SK-N-SH (cell line): ENCODE measurements around the gene ALDH16A1. TPM values are rescaled to one million over a fixed set of nuclear protein-coding genes. Genes with fewer than 3 reads are reported as not detected.

Experiments
- CTCF ChIA-PET: fragments of 300-600, 350-600 bp; formaldehyde crosslinking; extraction: SDS; loops from one replicate; lab custom pipeline; 2021; lab: Yijun Ruan, JAX
- POLR2A ChIA-PET: fragments of 350-600 bp; sonication (Branson Sonifier 250); formaldehyde crosslinking; extraction: SDS; loops from one replicate; lab custom pipeline; 2020; ENCODE audit warnings: antibody characterized with exemption, inconsistent platforms; lab: Yijun Ruan, JAX
- DNase-seq: peaks from one replicate; pipeline ENCODE4 v3.0.0; 2012
- H2AFZ ChIP-seq: fragments of 200-600 bp; sonication (generic); 2 replicates; pipeline ENCODE4 v1.8.1; 2016; ENCODE audit warnings: antibody characterized with exemption, mild to moderate bottlenecking, low read depth
- H3F3A ChIP-seq: fragments of 200-600 bp; sonication (generic); replicated peaks from 2 replicates; pipeline ENCODE3; 2016; ENCODE audit warnings: antibody characterized with exemption, mild to moderate bottlenecking; ENCODE audit not compliant: insufficient read depth
- H3K27ac ChIP-seq, 2 experiments: fragments of 200-500 bp in 1 of 2; fragments of 200-600 bp in 1 of 2; sonication (Bioruptor generic) in 1 of 2; sonication (generic), shearing (Covaris generic) in 1 of 2; 2 replicates each; pipeline versions ENCODE4 v1.5.1 to v1.6.1; 2014 to 2016; ENCODE audit warnings: low read depth in 2 of 2, inconsistent platforms in 1 of 2, low read length in 1 of 2, mild to moderate bottlenecking in 1 of 2, mixed read lengths in 1 of 2
- H3K27me3 ChIP-seq: fragments of 200-600 bp; sonication (generic), shearing (Covaris generic); 2 replicates; pipeline ENCODE4 v1.6.1; 2016; ENCODE audit warnings: mixed run types; ENCODE audit not compliant: insufficient read depth
- H3K36me3 ChIP-seq, 2 experiments: fragments of 200-500 bp in 1 of 2; fragments of 200-600 bp in 1 of 2; sonication (Bioruptor generic) in 1 of 2; sonication (generic) in 1 of 2; replicated peaks in 1 of 2; 2 replicates each; pipeline versions ENCODE3 to v1.5.1; 2014 to 2016; ENCODE audit warnings: low read length in 1 of 2, mild to moderate bottlenecking in 1 of 2; ENCODE audit not compliant: insufficient read depth in 2 of 2, control insufficient read depth in 1 of 2
- H3K4me1 ChIP-seq, 2 experiments: fragments of 200-500 bp in 1 of 2; fragments of 200-600 bp in 1 of 2; sonication (Bioruptor generic) in 1 of 2; sonication (generic), shearing (Covaris generic) in 1 of 2; 2 replicates each; pipeline versions ENCODE4 v1.5.1 to v1.6.1; 2014 to 2016; ENCODE audit warnings: low read depth in 1 of 2, low read length in 1 of 2, mixed run types in 1 of 2; ENCODE audit not compliant: insufficient read depth in 2 of 2, control insufficient read depth in 1 of 2
- H3K4me2 ChIP-seq: fragments of 200-600 bp; sonication (generic), shearing (Covaris generic); 2 replicates; pipeline ENCODE4 v1.6.1; 2017; ENCODE audit warnings: mixed run types
- H3K4me3 ChIP-seq, 2 experiments: fragments of 200-500 bp in 1 of 2; fragments of 200-600 bp in 1 of 2; sonication (Bioruptor generic) in 1 of 2; sonication (generic), shearing (Covaris generic) in 1 of 2; 2 replicates each; pipeline versions ENCODE4 v1.5.1 to v1.8.1; 2014 to 2016; ENCODE audit warnings: low read depth in 2 of 2, inconsistent platforms in 1 of 2, low read length in 1 of 2, mild to moderate bottlenecking in 1 of 2, mixed read lengths in 1 of 2, moderate library complexity in 1 of 2
- H3K79me2 ChIP-seq: fragments of 200-600 bp; sonication (generic); 2 replicates; pipeline ENCODE4 v1.8.1; 2017; ENCODE audit warnings: mild to moderate bottlenecking; ENCODE audit not compliant: insufficient read depth
- H3K9ac ChIP-seq: fragments of 200-600 bp; sonication (generic); 2 replicates; pipeline ENCODE4 v1.6.1; 2017; ENCODE audit warnings: mixed run types
- H3K9me2 ChIP-seq: fragments of 200-600 bp; sonication (generic); 2 replicates; pipeline ENCODE4 v1.6.1; 2017; ENCODE audit warnings: mixed run types
- H3K9me3 ChIP-seq: fragments of 200-600 bp; sonication (generic); 2 replicates; pipeline ENCODE4 v1.6.1; 2017; ENCODE audit warnings: mixed run types, mild to moderate bottlenecking, moderate library complexity
- H4K20me1 ChIP-seq: fragments of 200-600 bp; sonication (generic); 2 replicates; pipeline ENCODE4 v1.6.1; 2017; ENCODE audit warnings: mild to moderate bottlenecking, mixed run types; ENCODE audit not compliant: insufficient read depth
- ELF1 ChIP-seq: IDR thresholded peaks from 2 replicates; pipeline ENCODE4 v1.4.0; 2012
- EP300 ChIP-seq, 2 experiments: IDR thresholded peaks; 2 replicates each; pipeline versions ENCODE4 v1.4.0 to v1.6.1; 2012; ENCODE audit warnings: borderline replicate concordance in 1 of 2, low read depth in 1 of 2, low read length in 1 of 2
- FOSL2 ChIP-seq: IDR thresholded peaks from 2 replicates; pipeline ENCODE4 v1.4.0; 2012; ENCODE audit warnings: low read depth, mild to moderate bottlenecking, moderate library complexity, borderline replicate concordance
- FOXJ3 ChIP-seq: sonication (generic); formaldehyde crosslinking; IDR thresholded peaks from 2 replicates; pipeline ENCODE4 v1.5.1; 2020; ENCODE audit warnings: mild to moderate bottlenecking, missing genetic modification reagents
- FOXM1 ChIP-seq: IDR thresholded peaks from 2 replicates; pipeline ENCODE4 v1.4.0; 2012; ENCODE audit warnings: low read depth, mild to moderate bottlenecking
- JUND ChIP-seq: IDR thresholded peaks from 2 replicates; pipeline ENCODE4 v1.4.0; 2012
- NFIC ChIP-seq: IDR thresholded peaks from 2 replicates; pipeline ENCODE4 v1.4.0; 2012; ENCODE audit warnings: borderline replicate concordance
- NRF1 ChIP-seq: IDR thresholded peaks from 2 replicates; pipeline ENCODE4 v1.6.1; 2012; ENCODE audit warnings: low read depth, mild to moderate bottlenecking, low read length
- POLR2AphosphoS5 ChIP-seq: IDR thresholded peaks from 2 replicates; pipeline ENCODE4 v1.6.1; 2012; ENCODE audit warnings: low read depth, low read length
- RCOR1 ChIP-seq: fragments of 150-350 bp; IDR thresholded peaks from 2 replicates; pipeline ENCODE4 v1.6.1; 2017; ENCODE audit warnings: antibody characterized with exemption, low read length
- RFX5 ChIP-seq: IDR thresholded peaks from 2 replicates; pipeline ENCODE4 v1.6.1; 2012; ENCODE audit warnings: mild to moderate bottlenecking, improper control_type of control experiment, low read length
- RXRA ChIP-seq: IDR thresholded peaks from 2 replicates; pipeline ENCODE4 v1.4.0; 2012; ENCODE audit warnings: low read depth, mild to moderate bottlenecking, borderline replicate concordance
- SIN3A ChIP-seq: IDR thresholded peaks from 2 replicates; pipeline ENCODE4 v1.6.1; 2012; ENCODE audit warnings: low read depth, mild to moderate bottlenecking, low read length, moderate library complexity, borderline replicate concordance
- SMC3 ChIP-seq: IDR thresholded peaks from 2 replicates; pipeline ENCODE4 v1.6.1; 2012; ENCODE audit warnings: low read depth, low read length, improper control_type of control experiment
- TCF12 ChIP-seq: IDR thresholded peaks from 2 replicates; pipeline ENCODE4 v1.4.0; 2012
- WGBS: methylation state at CpG from one replicate; pipeline ENCODE4 v1.1.6; 2017; ENCODE audit warnings: low lambda C conversion rate; 5-methylcytosine and 5-hydroxymethylcytosine counted together
- polyA plus RNA-seq, 3 experiments: library from polyadenylated mRNA; depleted of rRNA; stranded (reverse); fragments of >200 nt; gene quantifications; 2 replicates each; pipeline ENCODE4 v1.2.3, GENCODE V29; 2012
- TF ChIP-seq, protein P1 (sequence below): IDR thresholded peaks from 2 replicates; pipeline ENCODE4 v1.4.0; 2012; ENCODE audit warnings: low read depth, borderline replicate concordance
- TF ChIP-seq, protein P2 (sequence below): IDR thresholded peaks from 2 replicates; pipeline ENCODE4 v1.4.0; 2012; ENCODE audit warnings: low read depth
- TF ChIP-seq, protein P3 (sequence below): fragments of 150-350 bp; IDR thresholded peaks from 2 replicates; pipeline ENCODE4 v1.6.1; 2016; ENCODE audit warnings: mild to moderate bottlenecking, low read depth, low read length
- TF ChIP-seq, protein P4 (sequence below): IDR thresholded peaks from 2 replicates; pipeline ENCODE4 v1.4.0; 2012; ENCODE audit warnings: low read depth, borderline replicate concordance
- TF ChIP-seq, protein P5 (sequence below): IDR thresholded peaks from 2 replicates; pipeline ENCODE4; 2012

The ALDH16A1 gene
- polyA plus RNA-seq, 1 of the 3 experiments (the other 2 are of a cell fraction): 15.7 TPM

DNA sequence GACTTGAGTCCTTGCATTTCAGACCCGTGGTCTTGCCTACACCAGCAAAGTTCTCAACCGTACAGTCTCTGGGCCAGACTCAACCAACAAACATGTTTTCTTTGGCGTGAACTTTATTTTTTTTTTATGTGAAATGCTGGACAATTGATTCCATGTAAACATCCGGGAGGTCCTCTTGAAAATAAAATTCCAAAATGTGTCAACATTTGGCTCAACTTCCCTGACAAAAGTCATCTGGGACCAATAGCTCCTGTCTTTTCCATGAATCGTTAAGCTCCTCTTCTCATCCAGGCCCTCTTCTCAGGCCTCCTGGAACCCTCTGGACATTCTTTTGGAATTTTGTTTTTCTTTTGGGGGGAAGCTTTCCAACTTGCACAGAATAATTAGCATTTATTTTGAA, 2.7 kb downstream of the ALDH16A1 start (continued):
- TF ChIP-seq, protein P1, sequence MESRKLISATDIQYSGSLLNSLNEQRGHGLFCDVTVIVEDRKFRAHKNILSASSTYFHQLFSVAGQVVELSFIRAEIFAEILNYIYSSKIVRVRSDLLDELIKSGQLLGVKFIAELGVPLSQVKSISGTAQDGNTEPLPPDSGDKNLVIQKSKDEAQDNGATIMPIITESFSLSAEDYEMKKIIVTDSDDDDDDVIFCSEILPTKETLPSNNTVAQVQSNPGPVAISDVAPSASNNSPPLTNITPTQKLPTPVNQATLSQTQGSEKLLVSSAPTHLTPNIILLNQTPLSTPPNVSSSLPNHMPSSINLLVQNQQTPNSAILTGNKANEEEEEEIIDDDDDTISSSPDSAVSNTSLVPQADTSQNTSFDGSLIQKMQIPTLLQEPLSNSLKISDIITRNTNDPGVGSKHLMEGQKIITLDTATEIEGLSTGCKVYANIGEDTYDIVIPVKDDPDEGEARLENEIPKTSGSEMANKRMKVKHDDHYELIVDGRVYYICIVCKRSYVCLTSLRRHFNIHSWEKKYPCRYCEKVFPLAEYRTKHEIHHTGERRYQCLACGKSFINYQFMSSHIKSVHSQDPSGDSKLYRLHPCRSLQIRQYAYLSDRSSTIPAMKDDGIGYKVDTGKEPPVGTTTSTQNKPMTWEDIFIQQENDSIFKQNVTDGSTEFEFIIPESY: no peak
- no peak for TF ChIP-seq EP300 (IDR thresholded peaks at IDR 0.05; ENCODE audit: borderline replicate concordance in 1 of 2, low read depth in 1 of 2, low read length in 1 of 2)
- no peak for TF ChIP-seq ELF1
- TF ChIP-seq, protein P2, sequence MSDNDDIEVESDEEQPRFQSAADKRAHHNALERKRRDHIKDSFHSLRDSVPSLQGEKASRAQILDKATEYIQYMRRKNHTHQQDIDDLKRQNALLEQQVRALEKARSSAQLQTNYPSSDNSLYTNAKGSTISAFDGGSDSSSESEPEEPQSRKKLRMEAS: no peak
- TF ChIP-seq, protein P3, sequence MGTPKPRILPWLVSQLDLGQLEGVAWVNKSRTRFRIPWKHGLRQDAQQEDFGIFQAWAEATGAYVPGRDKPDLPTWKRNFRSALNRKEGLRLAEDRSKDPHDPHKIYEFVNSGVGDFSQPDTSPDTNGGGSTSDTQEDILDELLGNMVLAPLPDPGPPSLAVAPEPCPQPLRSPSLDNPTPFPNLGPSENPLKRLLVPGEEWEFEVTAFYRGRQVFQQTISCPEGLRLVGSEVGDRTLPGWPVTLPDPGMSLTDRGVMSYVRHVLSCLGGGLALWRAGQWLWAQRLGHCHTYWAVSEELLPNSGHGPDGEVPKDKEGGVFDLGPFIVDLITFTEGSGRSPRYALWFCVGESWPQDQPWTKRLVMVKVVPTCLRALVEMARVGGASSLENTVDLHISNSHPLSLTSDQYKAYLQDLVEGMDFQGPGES: no peak
- TF ChIP-seq TCF12: no peak

DNA sequence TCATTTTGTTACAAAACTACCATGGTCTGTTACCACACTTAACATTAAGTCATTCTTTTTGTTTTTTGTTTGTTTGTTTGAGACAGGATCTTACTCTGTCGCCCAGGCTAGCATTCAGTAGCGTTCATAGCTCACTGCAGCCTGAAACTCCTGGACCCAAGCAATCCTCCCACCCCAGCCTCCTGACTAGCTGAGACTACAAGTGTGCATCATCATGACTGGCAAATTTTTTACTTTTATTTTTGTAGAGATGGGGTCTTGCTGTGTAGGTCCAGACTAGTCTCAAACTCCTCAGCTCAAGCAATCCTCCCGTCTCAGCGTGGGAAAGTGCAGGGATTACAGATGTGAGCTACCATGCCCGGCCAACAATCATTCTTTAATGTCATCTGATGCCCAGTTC, 3.3 kb downstream of the ALDH16A1 start:
- Histone ChIP-seq H3K9me3 (no peaks in the 10 kb centered on the region), H3K4me3 (no peak overlapping the region), H3K4me1 (peaks cover 0 to 8% of the 10 kb centered on the region in 2 experiments; a peak in 1 of 4 replicates)
- POLR2A ChIA-PET: no interaction called here
- WGBS: 89% methylated on average over 5 of the region's 5 CpGs
- no peak for TF ChIP-seq POLR2AphosphoS5
- TF ChIP-seq FOXJ3: no peak
- TF ChIP-seq RCOR1: no peak
- TF ChIP-seq RXRA: no peak
- TF ChIP-seq SIN3A: no peak
- TF ChIP-seq SMC3: no peak
- no peak for TF ChIP-seq RFX5
- TF ChIP-seq, all 33 proteins: peak for 0
- no peaks in the 10 kb centered on the region for H3K27me3 ChIP-seq
- no peak overlapping the region for H3K9ac ChIP-seq
- peaks cover 25% of the 10 kb centered on the region for H3K79me2 ChIP-seq
- H3K9me2 ChIP-seq: no peaks in the 10 kb centered on the region
- no peak overlapping the region for H2AFZ ChIP-seq
- no peak overlapping the region for H3K27ac ChIP-seq
- no peaks in the 10 kb centered on the region for H4K20me1 ChIP-seq
- CTCF ChIA-PET: interaction anchor here (0.9 to 2.8 kb wide), 4 partner anchors 14 to 90 kb away, joined by 3 to 7 read pairs (median 4); no protein-coding TSS in a partner anchor
- no peak for DNase-seq
- peaks cover 23% of the 10 kb centered on the region for H3F3A ChIP-seq
- no peak overlapping the region for H3K4me2 ChIP-seq
- H3K36me3 ChIP-seq: no peaks in the 10 kb centered on the region

DNA sequence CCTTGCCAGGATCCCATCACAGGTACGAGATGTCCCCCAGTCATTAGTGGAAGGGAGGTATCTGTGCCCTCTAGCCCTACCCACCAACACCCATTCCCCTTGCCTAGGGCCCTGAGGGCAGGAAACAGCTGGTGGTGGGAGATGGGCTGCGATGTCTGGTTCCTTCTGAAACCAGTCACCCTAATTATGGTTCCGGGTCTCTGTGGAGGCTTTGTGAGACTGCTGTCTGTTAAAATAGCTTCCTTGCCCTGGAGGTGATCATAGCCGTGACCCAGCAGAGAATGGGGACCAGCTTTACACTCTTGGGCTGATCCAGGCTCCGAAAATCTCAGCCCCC, 5.5 kb downstream of the ALDH16A1 start:
- no peaks in the 10 kb centered on the region for H4K20me1 ChIP-seq
- peaks cover 0 to 8% of the 10 kb centered on the region in 2 experiments; a peak in 1 of 4 replicates for H3K4me1 ChIP-seq
- H3K4me3 ChIP-seq: no peak overlapping the region
- DNase-seq: no peak
- WGBS: 98% methylated on average over 5 of the region's 5 CpGs
- H3K27me3 ChIP-seq: no peaks in the 10 kb centered on the region
- H3K36me3 ChIP-seq: no peaks in the 10 kb centered on the region
- peaks cover 11% of the 10 kb centered on the region for H3F3A ChIP-seq
- CTCF ChIA-PET: interaction anchor here (0.9 to 2.8 kb wide), 2 partner anchors 15 to 18 kb away, joined by 4 to 7 read pairs; no protein-coding TSS in a partner anchor
- H3K27ac ChIP-seq: no peak overlapping the region; a peak in 1 of 4 replicates
- H3K9ac ChIP-seq: no peak overlapping the region
- POLR2A ChIA-PET: no interaction called here
- peaks cover 23% of the 10 kb centered on the region for H3K79me2 ChIP-seq
- no peaks in the 10 kb centered on the region for H3K9me3 ChIP-seq
- TF ChIP-seq TCF12 (no peak), JUND (no peak), NFIC (no peak), SIN3A (no peak), FOSL2 (no peak), FOXM1 (no peak), RXRA (no peak), NRF1 (no peak)
- TF ChIP-seq, protein P4, sequence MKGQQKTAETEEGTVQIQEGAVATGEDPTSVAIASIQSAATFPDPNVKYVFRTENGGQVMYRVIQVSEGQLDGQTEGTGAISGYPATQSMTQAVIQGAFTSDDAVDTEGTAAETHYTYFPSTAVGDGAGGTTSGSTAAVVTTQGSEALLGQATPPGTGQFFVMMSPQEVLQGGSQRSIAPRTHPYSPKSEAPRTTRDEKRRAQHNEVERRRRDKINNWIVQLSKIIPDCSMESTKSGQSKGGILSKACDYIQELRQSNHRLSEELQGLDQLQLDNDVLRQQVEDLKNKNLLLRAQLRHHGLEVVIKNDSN: no peak
- TF ChIP-seq, protein P5, sequence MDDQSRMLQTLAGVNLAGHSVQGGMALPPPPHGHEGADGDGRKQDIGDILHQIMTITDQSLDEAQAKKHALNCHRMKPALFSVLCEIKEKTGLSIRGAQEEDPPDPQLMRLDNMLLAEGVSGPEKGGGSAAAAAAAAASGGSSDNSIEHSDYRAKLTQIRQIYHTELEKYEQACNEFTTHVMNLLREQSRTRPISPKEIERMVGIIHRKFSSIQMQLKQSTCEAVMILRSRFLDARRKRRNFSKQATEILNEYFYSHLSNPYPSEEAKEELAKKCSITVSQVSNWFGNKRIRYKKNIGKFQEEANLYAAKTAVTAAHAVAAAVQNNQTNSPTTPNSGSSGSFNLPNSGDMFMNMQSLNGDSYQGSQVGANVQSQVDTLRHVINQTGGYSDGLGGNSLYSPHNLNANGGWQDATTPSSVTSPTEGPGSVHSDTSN: no peak
- TF ChIP-seq, protein P3: no peak
- H3K4me2 ChIP-seq: no peak overlapping the region
- H2AFZ ChIP-seq: no peak overlapping the region
- no peaks in the 10 kb centered on the region for H3K9me2 ChIP-seq
